GM23338 (cell line): ENCODE measurements around the gene PKD1L1. TPM values are rescaled to one million over a fixed set of nuclear protein-coding genes. Genes with fewer than 3 reads are reported as not detected.

Experiments
- ATAC-seq: fragments of 200-7000 bp; cut with Tn5 transposase; 3 replicates; pipeline ENCODE4 v1.9.1; 2020
- DNase-seq: peaks from one replicate; pipeline ENCODE4 v3.0.0-alpha.2; 2015; ENCODE audit warnings: low spot score
- H2AFZ ChIP-seq: fragments of 200-600 bp; sonication (generic); 2 replicates; pipeline ENCODE4 v1.8.0; 2016; ENCODE audit warnings: antibody characterized with exemption, mild to moderate bottlenecking, moderate library complexity
- H3F3A ChIP-seq: fragments of 200-600 bp; sonication (generic); replicated peaks from 2 replicates; pipeline ENCODE4 v1.8.0; 2017; ENCODE audit warnings: antibody characterized with exemption, mixed run types, low read depth
- H3K27ac ChIP-seq: fragments of 200-600 bp; sonication (generic); 2 replicates; pipeline ENCODE4 v1.6.1; 2016; ENCODE audit warnings: low read depth
- H3K27me3 ChIP-seq: fragments of 200-600 bp; sonication (generic); 2 replicates; pipeline ENCODE4 v1.8.0; 2016; ENCODE audit warnings: mild to moderate bottlenecking, mixed run types, moderate library complexity; ENCODE audit not compliant: insufficient read depth
- H3K36me3 ChIP-seq: fragments of 200-600 bp; sonication (generic); 2 replicates; pipeline ENCODE4 v1.8.0; 2016; ENCODE audit warnings: mild to moderate bottlenecking; ENCODE audit not compliant: insufficient read depth
- H3K4me1 ChIP-seq: fragments of 200-600 bp; sonication (generic); 2 replicates; pipeline ENCODE4 v1.8.0; 2016; ENCODE audit warnings: mild to moderate bottlenecking, moderate library complexity; ENCODE audit not compliant: insufficient read depth
- H3K4me2 ChIP-seq: fragments of 200-600 bp; sonication (generic); 2 replicates; pipeline ENCODE4 v1.7.1; 2017; ENCODE audit warnings: mixed run types
- H3K4me3 ChIP-seq: fragments of 200-600 bp; sonication (generic); 2 replicates; pipeline ENCODE4 v1.6.1; 2016; ENCODE audit warnings: mixed run types
- H3K79me2 ChIP-seq: fragments of 200-600 bp; sonication (generic); replicated peaks from 2 replicates; pipeline ENCODE4 v1.8.0; 2017; ENCODE audit warnings: mild to moderate bottlenecking; ENCODE audit not compliant: insufficient read depth
- H3K9me2 ChIP-seq: fragments of 200-600 bp; sonication (generic); 2 replicates; pipeline ENCODE4 v1.8.0; 2017; ENCODE audit not compliant: insufficient read depth
- H4K20me1 ChIP-seq: fragments of 200-600 bp; sonication (generic); replicated peaks from 2 replicates; pipeline ENCODE4 v1.8.0; 2017; ENCODE audit warnings: mild to moderate bottlenecking; ENCODE audit not compliant: insufficient read depth
- H3K27ac Mint-ChIP-seq: 2 replicates; pipeline ENCODE4 v1.8.0; 2020; ENCODE audit warnings: inconsistent platforms, mild to moderate bottlenecking, moderate library complexity, mixed read lengths
- H3K27me3 Mint-ChIP-seq: 3 replicates; pipeline ENCODE4 v1.8.0; 2022; ENCODE audit warnings: low read depth, mild to moderate bottlenecking, moderate library complexity, mixed read lengths, inconsistent platforms; ENCODE audit not compliant: insufficient read depth, poor library complexity
- H3K36me3 Mint-ChIP-seq: 3 replicates; pipeline ENCODE4 v1.8.0; 2021; ENCODE audit warnings: low read depth, mild to moderate bottlenecking, inconsistent platforms, moderate library complexity, mixed read lengths
- H3K4me1 Mint-ChIP-seq: 3 replicates; pipeline ENCODE4 v1.8.0; 2020; ENCODE audit warnings: mild to moderate bottlenecking, inconsistent platforms, mixed read lengths
- H3K4me3 Mint-ChIP-seq: 3 replicates; pipeline ENCODE4 v1.8.0; 2021; ENCODE audit warnings: moderate library complexity, mild to moderate bottlenecking, inconsistent platforms, mixed read lengths
- H3K9me3 Mint-ChIP-seq: 3 replicates; pipeline ENCODE4 v1.8.0; 2020; ENCODE audit warnings: moderate library complexity, mild to moderate bottlenecking, inconsistent platforms, mixed read lengths
- CREB1 ChIP-seq: fragments of 250-450 bp; sonication (Bioruptor Pico); IDR thresholded peaks from 2 replicates; pipeline ENCODE4 v1.5.0; 2020; ENCODE audit warnings: low read depth, mild to moderate bottlenecking, moderate library complexity
- NANOG ChIP-seq: IDR thresholded peaks from 2 replicates; pipeline ENCODE4 v1.6.1; 2016; ENCODE audit warnings: antibody characterized with exemption, borderline replicate concordance
- REST ChIP-seq: IDR thresholded peaks from one replicate; pipeline ENCODE4 v1.6.1; 2018; ENCODE audit warnings: antibody characterized with exemption; ENCODE audit not compliant: unreplicated experiment
- ZNF462 ChIP-seq: fragments of 250-450 bp; sonication (Bioruptor Pico); IDR thresholded peaks from 2 replicates; pipeline ENCODE4 v1.5.0; 2020; ENCODE audit warnings: mild to moderate bottlenecking, moderate library complexity
- polyA plus RNA-seq: library from polyadenylated mRNA; unstranded; fragments of >200 nt; fragmentation: Nextera tagmentation; extraction: Ambion mirVana; gene quantifications from 2 replicates; pipeline ENCODE4 v1.2.1, GENCODE V29; 2016
- total RNA-seq: library from RNA; depleted of rRNA; stranded (reverse); fragments of >200 nt; shearing (Covaris generic); gene quantifications from 2 replicates; pipeline ENCODE4 v1.2.3, GENCODE V29; 2014

The PKD1L1 gene
- total and polyA plus RNA-seq, 2 experiments from 2014 or later, result 0.03 TPM; not detected in 1

- H3K4me1 Mint-ChIP-seq, result no peaks in the 10 kb centered on the region
- no peak overlapping the region for H3K27ac Mint-ChIP-seq
- H3K27me3 Mint-ChIP-seq, result peaks cover 5% of the 10 kb centered on the region
- H2AFZ ChIP-seq, result no peak overlapping the region
- H3K4me2 ChIP-seq, result no peak overlapping the region
- ATAC-seq (no peak), DNase-seq (no peak)
- no peaks in the 10 kb centered on the region for H3K36me3 ChIP-seq
- no peak overlapping the region for H3K4me3 Mint-ChIP-seq
- H3K27me3 ChIP-seq, result no peaks in the 10 kb centered on the region
- no peaks in the 10 kb centered on the region for H3K36me3 Mint-ChIP-seq
- H3K4me3 ChIP-seq, result no peak overlapping the region
- no peaks in the 10 kb centered on the region for H3K9me3 Mint-ChIP-seq
- no peak for TF ChIP-seq REST
- TF ChIP-seq CREB1 (CRISPR knock-in tag), result no peak
- no peaks in the 10 kb centered on the region for H3F3A ChIP-seq
- no peaks in the 10 kb centered on the region for H3K79me2 ChIP-seq
- H4K20me1 ChIP-seq, result no peaks in the 10 kb centered on the region
- no peaks in the 10 kb centered on the region for H3K9me2 ChIP-seq
- no peaks in the 10 kb centered on the region for H3K4me1 ChIP-seq
- H3K27ac ChIP-seq, result no peak overlapping the region
These were observed 144.4 kb downstream of the PKD1L1 start for GRCh38 chr7:47803846-47804245.

- Histone ChIP-seq H3K4me1 (no peaks in the 10 kb centered on the region), H3K4me3 (no peak overlapping the region), H4K20me1 (no peaks in the 10 kb centered on the region), H3F3A (no peaks in the 10 kb centered on the region), H3K9me2 (no peaks in the 10 kb centered on the region), H3K27ac (no peak overlapping the region), H3K79me2 (no peaks in the 10 kb centered on the region), H3K27me3 (no peaks in the 10 kb centered on the region), H3K36me3 (no peaks in the 10 kb centered on the region), H2AFZ (no peak overlapping the region), H3K4me2 (no peak overlapping the region)
- H3K4me1 Mint-ChIP-seq, result no peaks in the 10 kb centered on the region
- TF ChIP-seq ZNF462 (CRISPR knock-in tag) (no peak), NANOG (no peak), CREB1 (CRISPR knock-in tag) (no peak)
- H3K36me3 Mint-ChIP-seq, result no peaks in the 10 kb centered on the region
- no peaks in the 10 kb centered on the region for H3K9me3 Mint-ChIP-seq
- DNase-seq (no peak), ATAC-seq (no peak)
- H3K27me3 Mint-ChIP-seq, result peaks cover 5% of the 10 kb centered on the region
- no peak overlapping the region for H3K27ac Mint-ChIP-seq
- H3K4me3 Mint-ChIP-seq, result no peak overlapping the region
These were observed 145.2 kb downstream of the PKD1L1 start for GRCh38 chr7:47803025-47803424.
